HEK293 (cell line): Measurements from ENCODE around the gene TEAD1.
A peak's percentile ranks its signal among the peaks of the same experiment; 100 is the strongest.

Source experiments
- CTCF ChIA-PET: fragments of 350-600 bp; formaldehyde crosslinking; extraction: SDS; loops from one replicate; lab custom pipeline; 2021; ENCODE audit warnings: antibody characterized with exemption; lab: Yijun Ruan, JAX
- POLR2A ChIA-PET: fragments of 300-600 bp; formaldehyde crosslinking; extraction: SDS; loops from one replicate; lab custom pipeline; 2020; ENCODE audit warnings: antibody characterized with exemption, inconsistent platforms; lab: Yijun Ruan, JAX
- H3K27ac ChIP-seq: fragments of 200-500 bp; sonication (Bioruptor generic); 2 replicates; pipeline ENCODE4 v1.5.1; 2014; ENCODE audit warnings: low read depth, low read length, control low read depth, inconsistent platforms; ENCODE audit errors: extremely low read depth
- H3K36me3 ChIP-seq, 2 experiments: fragments of 200-500 bp in 1 of 2; sonication (Bioruptor generic) in 1 of 2; 1 replicate in 1 of 2; 2 replicates in 1 of 2; pipeline ENCODE4 v1.5.1; 2014 to 2017; ENCODE audit warnings: inconsistent platforms in 2 of 2, low read length in 2 of 2; ENCODE audit not compliant: control insufficient read depth in 2 of 2, insufficient read depth in 1 of 2
- H3K4me1 ChIP-seq: fragments of 200-500 bp; sonication (Bioruptor generic); 2 replicates; pipeline ENCODE4 v1.5.1; 2014; ENCODE audit warnings: mild to moderate bottlenecking, low read length, inconsistent platforms; ENCODE audit not compliant: control insufficient read depth, insufficient read depth
- H3K4me3 ChIP-seq: 2 replicates; pipeline ENCODE4 v1.5.1; 2011; ENCODE audit warnings: low read depth, mild to moderate bottlenecking, control low read depth, low read length, moderate library complexity
- H3K9me3 ChIP-seq: fragments of 200-500 bp; sonication (Bioruptor generic); 2 replicates; pipeline ENCODE4 v1.5.1; 2014; ENCODE audit warnings: low read depth, low read length, inconsistent platforms; ENCODE audit not compliant: control insufficient read depth, insufficient read depth
- BCL11B ChIP-seq: fragments of 450-650 bp; formaldehyde crosslinking; IDR thresholded peaks from 2 replicates; pipeline ENCODE4 v1.5.1; 2016; ENCODE audit warnings: low read depth, missing biosample characterization, missing genetic modification characterization
- FEZF1 ChIP-seq: fragments of 450-650 bp; formaldehyde crosslinking; IDR thresholded peaks from 2 replicates; pipeline ENCODE4 v1.5.1; 2016; ENCODE audit warnings: missing biosample characterization, missing genetic modification characterization
- IKZF3 ChIP-seq: fragments of 450-650 bp; IDR thresholded peaks from 2 replicates; pipeline ENCODE4 v1.5.0; 2018; ENCODE audit warnings: missing biosample characterization, mild to moderate bottlenecking, missing genetic modification characterization, moderate library complexity
- RBAK ChIP-seq: fragments of 450-650 bp; formaldehyde crosslinking; IDR thresholded peaks from 2 replicates; pipeline ENCODE4 v1.5.1; 2016; ENCODE audit warnings: missing biosample characterization, missing genetic modification characterization
- YY2 ChIP-seq: fragments of 450-650 bp; formaldehyde crosslinking; IDR thresholded peaks from 2 replicates; pipeline ENCODE4 v1.5.1; 2016; ENCODE audit warnings: missing biosample characterization, missing genetic modification characterization
- ZBTB17 ChIP-seq: fragments of 450-650 bp; formaldehyde crosslinking; IDR thresholded peaks from 2 replicates; pipeline ENCODE4 v1.5.1; 2016; ENCODE audit warnings: missing biosample characterization, missing genetic modification characterization
- ZBTB8A ChIP-seq: fragments of 450-650 bp; formaldehyde crosslinking; IDR thresholded peaks from 2 replicates; pipeline ENCODE4 v1.5.1; 2016; ENCODE audit warnings: missing biosample characterization, missing genetic modification characterization
- ZNF157 ChIP-seq: fragments of 450-650 bp; formaldehyde crosslinking; IDR thresholded peaks from 2 replicates; pipeline ENCODE4 v1.5.1; 2016; ENCODE audit warnings: missing biosample characterization, missing genetic modification characterization
- ZNF184 ChIP-seq: fragments of 450-650 bp; IDR thresholded peaks from 2 replicates; pipeline ENCODE4 v1.5.1; 2018; ENCODE audit warnings: missing biosample characterization, mild to moderate bottlenecking, missing genetic modification characterization
- ZNF214 ChIP-seq: fragments of 450-650 bp; formaldehyde crosslinking; IDR thresholded peaks from 2 replicates; pipeline ENCODE4 v1.5.1; 2017; ENCODE audit warnings: missing biosample characterization, mild to moderate bottlenecking, missing genetic modification characterization, borderline replicate concordance
- ZNF221 ChIP-seq: fragments of 450-650 bp; formaldehyde crosslinking; IDR thresholded peaks from 2 replicates; pipeline ENCODE4 v1.5.1; 2017; ENCODE audit warnings: missing biosample characterization, missing genetic modification characterization, borderline replicate concordance
- ZNF292 ChIP-seq: fragments of 450-650 bp; formaldehyde crosslinking; IDR thresholded peaks from 2 replicates; pipeline ENCODE4 v1.5.1; 2016; ENCODE audit warnings: low read depth, missing biosample characterization, missing genetic modification characterization, borderline replicate concordance
- ZNF404 ChIP-seq: fragments of 450-650 bp; formaldehyde crosslinking; IDR thresholded peaks from 2 replicates; pipeline ENCODE4 v1.5.1; 2017; ENCODE audit warnings: missing biosample characterization, missing genetic modification characterization
- ZNF416 ChIP-seq: fragments of 450-650 bp; formaldehyde crosslinking; IDR thresholded peaks from 2 replicates; pipeline ENCODE4 v1.5.1; 2016; ENCODE audit warnings: missing biosample characterization, missing genetic modification characterization
- ZNF549 ChIP-seq: fragments of 450-650 bp; IDR thresholded peaks from 2 replicates; pipeline ENCODE4 v1.5.1; 2018; ENCODE audit warnings: missing biosample characterization, missing genetic modification characterization, mild to moderate bottlenecking, inconsistent platforms, moderate library complexity
- ZNF777 ChIP-seq: fragments of 450-650 bp; formaldehyde crosslinking; IDR thresholded peaks from 2 replicates; pipeline ENCODE4 v1.5.1; 2017; ENCODE audit warnings: missing biosample characterization, missing genetic modification characterization, borderline replicate concordance
- ZNF785 ChIP-seq: fragments of 450-650 bp; formaldehyde crosslinking; IDR thresholded peaks from 2 replicates; pipeline ENCODE4 v1.5.1; 2016; ENCODE audit warnings: missing biosample characterization, missing genetic modification characterization
- TF ChIP-seq, protein P1 (sequence below): fragments of 450-650 bp; formaldehyde crosslinking; IDR thresholded peaks from 2 replicates; pipeline ENCODE4 v1.5.1; 2016; ENCODE audit warnings: missing biosample characterization, missing genetic modification characterization, borderline replicate concordance
- TF ChIP-seq, protein P2 (sequence below): fragments of 450-650 bp; formaldehyde crosslinking; IDR thresholded peaks from 2 replicates; pipeline ENCODE4 v1.5.1; 2016; ENCODE audit warnings: missing biosample characterization, missing genetic modification characterization

TEAD1 gene

DNA sequence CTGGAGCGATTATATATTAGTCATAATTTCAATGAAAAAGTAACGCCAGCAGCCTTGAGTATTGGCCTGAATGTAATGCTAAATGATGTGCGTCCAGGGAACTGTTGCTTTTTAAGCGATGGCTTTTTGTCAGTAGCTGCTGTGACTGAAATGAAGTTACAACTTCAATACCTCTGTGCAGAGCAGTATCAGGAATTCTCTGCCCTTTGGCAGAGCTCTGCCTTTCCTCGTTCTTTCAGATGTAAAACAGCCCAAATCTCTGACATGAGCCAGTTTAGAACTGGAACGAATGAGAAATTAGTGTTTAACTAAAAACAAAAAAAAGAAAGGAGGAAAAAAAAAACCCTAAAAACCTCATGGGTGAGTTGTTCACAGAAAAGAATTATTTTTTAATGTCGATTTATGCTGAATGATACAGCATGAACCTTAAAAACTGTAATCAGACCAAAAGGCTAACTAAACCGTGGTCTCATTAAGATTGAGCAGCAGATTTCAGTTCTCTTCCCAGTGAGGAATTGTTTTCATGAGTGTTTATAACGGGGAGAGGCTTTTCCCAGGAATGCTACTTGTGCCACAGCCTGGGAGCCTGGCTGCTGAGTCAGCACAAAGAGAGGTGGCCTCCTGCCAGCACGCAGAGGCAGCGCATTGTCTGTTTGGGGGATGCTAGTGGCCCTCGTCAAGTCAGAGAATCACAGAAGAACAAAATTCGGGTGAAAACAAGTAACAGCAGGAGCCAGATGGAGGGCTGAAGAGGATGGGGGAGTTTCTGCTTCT is 188.7 kb downstream of the TEAD1 start:
- Histone ChIP-seq H3K9me3 (no peaks in the 10 kb centered on the region), H3K4me1 (peaks cover 2% of the 10 kb centered on the region; the same call in 1 of the 2 replicates), H3K27ac (no peak overlapping the region), H3K4me3 (no peak overlapping the region), H3K36me3 (no peaks in the 10 kb centered on the region)
- ChIA-PET POLR2A (no interaction called here), CTCF (interaction anchor here (0.6 to 2.1 kb wide), 2 partner anchors 13 to 29 kb away, joined by 4 to 5 read pairs; no protein-coding TSS in a partner anchor)
- TF ChIP-seq IKZF3 (tag by site-specific recombination) (peak; percentile 60), FEZF1 (peak; percentile 47; the same call in 1 of the 2 replicates), ZNF214 (tag by site-specific recombination) (no peak), ZBTB8A (tag by site-specific recombination) (peak; percentile 23; the same call in 1 of the 2 replicates), ZNF416 (tag by site-specific recombination) (no peak), ZNF785 (no peak), ZNF549 (tag by site-specific recombination) (no peak), ZBTB17 (peak; percentile 32; the same call in 1 of the 2 replicates), ZNF157 (tag by site-specific recombination) (no peak), ZNF221 (tag by site-specific recombination) (no peak)
- TF ChIP-seq, protein P1, sequence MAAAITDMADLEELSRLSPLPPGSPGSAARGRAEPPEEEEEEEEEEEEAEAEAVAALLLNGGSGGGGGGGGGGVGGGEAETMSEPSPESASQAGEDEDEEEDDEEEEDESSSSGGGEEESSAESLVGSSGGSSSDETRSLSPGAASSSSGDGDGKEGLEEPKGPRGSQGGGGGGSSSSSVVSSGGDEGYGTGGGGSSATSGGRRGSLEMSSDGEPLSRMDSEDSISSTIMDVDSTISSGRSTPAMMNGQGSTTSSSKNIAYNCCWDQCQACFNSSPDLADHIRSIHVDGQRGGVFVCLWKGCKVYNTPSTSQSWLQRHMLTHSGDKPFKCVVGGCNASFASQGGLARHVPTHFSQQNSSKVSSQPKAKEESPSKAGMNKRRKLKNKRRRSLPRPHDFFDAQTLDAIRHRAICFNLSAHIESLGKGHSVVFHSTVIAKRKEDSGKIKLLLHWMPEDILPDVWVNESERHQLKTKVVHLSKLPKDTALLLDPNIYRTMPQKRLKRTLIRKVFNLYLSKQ (tag by site-specific recombination) = no peak
- TF ChIP-seq, protein P2, sequence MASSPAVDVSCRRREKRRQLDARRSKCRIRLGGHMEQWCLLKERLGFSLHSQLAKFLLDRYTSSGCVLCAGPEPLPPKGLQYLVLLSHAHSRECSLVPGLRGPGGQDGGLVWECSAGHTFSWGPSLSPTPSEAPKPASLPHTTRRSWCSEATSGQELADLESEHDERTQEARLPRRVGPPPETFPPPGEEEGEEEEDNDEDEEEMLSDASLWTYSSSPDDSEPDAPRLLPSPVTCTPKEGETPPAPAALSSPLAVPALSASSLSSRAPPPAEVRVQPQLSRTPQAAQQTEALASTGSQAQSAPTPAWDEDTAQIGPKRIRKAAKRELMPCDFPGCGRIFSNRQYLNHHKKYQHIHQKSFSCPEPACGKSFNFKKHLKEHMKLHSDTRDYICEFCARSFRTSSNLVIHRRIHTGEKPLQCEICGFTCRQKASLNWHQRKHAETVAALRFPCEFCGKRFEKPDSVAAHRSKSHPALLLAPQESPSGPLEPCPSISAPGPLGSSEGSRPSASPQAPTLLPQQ (tag by site-specific recombination) = no peak

DNA sequence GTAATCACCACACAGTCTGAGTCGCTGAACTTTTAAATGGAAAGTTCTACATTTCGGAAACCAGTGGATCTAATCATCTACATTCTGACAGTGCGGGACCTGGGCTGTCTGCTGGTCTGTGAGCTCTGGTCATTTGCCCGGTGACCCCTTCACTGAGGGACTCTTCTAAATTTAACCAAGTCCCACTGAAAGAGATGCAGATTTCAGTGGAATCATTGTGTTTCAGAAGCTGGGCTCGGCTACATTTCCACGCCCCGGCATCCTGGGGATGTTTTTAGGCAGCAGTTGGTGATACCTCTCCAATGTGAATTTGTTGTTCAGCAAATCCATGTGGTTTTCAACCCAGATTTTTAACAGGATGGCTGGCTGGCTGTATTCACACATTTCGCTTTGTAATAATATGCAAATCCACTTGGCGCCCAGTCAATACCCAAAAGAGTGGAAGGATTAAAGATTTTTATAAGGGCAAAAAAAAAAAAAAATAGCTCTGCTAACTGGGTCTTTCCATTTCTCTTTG is 189.4 kb downstream of the TEAD1 start:
- H3K36me3 ChIP-seq = no peaks in the 10 kb centered on the region
- ChIA-PET CTCF (interaction anchor here (0.6 to 2.1 kb wide), 2 partner anchors 12 to 28 kb away, joined by 4 to 5 read pairs; no protein-coding TSS in a partner anchor), POLR2A (no interaction called here)
- TF ChIP-seq ZNF777 (tag by site-specific recombination) = no peak
- TF ChIP-seq ZNF292 (tag by site-specific recombination) = no peak
- no peak for TF ChIP-seq ZNF404 (tag by site-specific recombination)
- no peak for TF ChIP-seq RBAK
- no peak for TF ChIP-seq YY2 (tag by site-specific recombination)
- no peak for TF ChIP-seq ZNF184
- no peak for TF ChIP-seq BCL11B (tag by site-specific recombination)
- TF ChIP-seq IKZF3 (tag by site-specific recombination) = no peak
- H3K4me1 ChIP-seq = peaks cover 2% of the 10 kb centered on the region; the same call in 1 of the 2 replicates
- H3K4me3 ChIP-seq = no peak overlapping the region
- no peak overlapping the region for H3K27ac ChIP-seq
- H3K9me3 ChIP-seq = no peaks in the 10 kb centered on the region
